Mucosa of rectum (tissue), 2 donors: ENCODE data around the gene FUT7.

Source experiments
- H3K27ac ChIP-seq, 2 donors: one replicate each; pipeline ENCODE4 v1.7.0; 2013; ENCODE audit warnings: inconsistent platforms in 2 of 2, low read depth in 2 of 2, low read length in 2 of 2
- H3K27me3 ChIP-seq, 2 donors: one replicate each; pipeline ENCODE4 v1.7.0; 2013; ENCODE audit warnings: low read length in 2 of 2; ENCODE audit not compliant: control insufficient read depth in 2 of 2, insufficient read depth in 2 of 2
- H3K36me3 ChIP-seq, 2 donors: one replicate each; pipeline ENCODE4 v1.7.0; 2013; ENCODE audit warnings: low read length in 2 of 2; ENCODE audit not compliant: control insufficient read depth in 2 of 2, insufficient read depth in 2 of 2
- H3K4me1 ChIP-seq, 2 donors: one replicate each; pipeline ENCODE4 v1.7.0; 2013; ENCODE audit warnings: low read length in 2 of 2, mild to moderate bottlenecking in 1 of 2; ENCODE audit not compliant: control insufficient read depth in 2 of 2, insufficient read depth in 2 of 2
- H3K4me3 ChIP-seq, 2 donors: one replicate each; pipeline ENCODE4 v1.7.0; 2013; ENCODE audit warnings: low read length in 2 of 2
- H3K9ac ChIP-seq, 2 donors: one replicate each; pipeline ENCODE4 v1.7.0; 2013; ENCODE audit warnings: low read length in 2 of 2, low read depth in 1 of 2, mild to moderate bottlenecking in 1 of 2
- H3K9me3 ChIP-seq, 2 donors: one replicate each; pipeline ENCODE4 v1.7.0; 2013; ENCODE audit warnings: low read length in 2 of 2; ENCODE audit not compliant: control insufficient read depth in 2 of 2
- donor health status: healthy.
- donor health status: Normal muscosa, but diverticular disease.

Gene FUT7

DNA sequence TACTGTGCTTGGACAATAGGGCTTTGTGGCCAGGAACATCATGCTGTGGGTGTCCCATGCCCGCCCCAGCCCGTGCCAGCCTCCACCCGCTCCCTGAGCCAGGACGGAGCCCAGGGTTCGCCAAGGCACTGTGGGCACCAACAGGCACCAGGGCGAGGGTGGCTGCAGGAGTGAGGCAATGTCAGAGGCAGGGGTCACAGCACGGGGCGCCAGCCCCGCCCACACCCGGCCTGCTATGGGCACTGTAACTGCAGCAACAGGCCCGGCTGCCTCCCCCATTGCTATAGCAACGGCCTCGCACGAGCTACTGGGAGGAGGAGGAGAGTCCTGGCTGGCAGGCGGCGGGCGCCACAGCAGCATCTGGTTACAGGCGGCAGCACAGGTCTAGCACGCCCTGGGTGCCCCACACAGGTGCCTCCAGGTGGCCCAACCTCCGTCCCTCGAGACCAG lies 6.3 kb downstream of the FUT7 start:
- no peak overlapping the region for H3K4me3 ChIP-seq
- peaks cover 46 to 55% of the 10 kb centered on the region in 2 donors for H3K4me1 ChIP-seq
- H3K27me3 ChIP-seq, result no peaks in the 10 kb centered on the region
- H3K27ac ChIP-seq, result no peak overlapping the region
- no peaks in the 10 kb centered on the region for H3K9me3 ChIP-seq
- H3K9ac ChIP-seq, result no peak overlapping the region
- H3K36me3 ChIP-seq, result no peaks in the 10 kb centered on the region

DNA sequence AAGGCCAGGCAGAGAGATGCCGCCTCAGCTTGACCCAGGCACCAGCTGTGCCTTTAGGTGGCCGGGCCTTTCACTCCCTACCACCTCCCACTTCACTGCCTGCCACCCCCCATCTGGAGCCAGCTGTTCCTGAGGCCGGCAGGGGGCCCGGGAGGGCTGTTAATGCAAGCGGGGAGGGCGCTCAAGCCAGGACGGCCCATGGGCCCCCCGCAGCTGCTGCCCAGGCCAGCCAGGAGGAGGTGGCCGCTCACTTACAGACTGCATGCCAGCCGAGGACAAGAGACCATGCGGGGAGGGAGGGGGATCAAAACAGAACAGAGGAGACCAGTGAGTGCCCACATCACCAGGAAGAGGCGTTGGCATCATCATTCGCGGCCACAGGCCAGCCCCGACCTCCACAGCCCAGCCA lies 8.3 kb downstream of the FUT7 start:
- no peaks in the 10 kb centered on the region for H3K36me3 ChIP-seq
- H3K4me3 ChIP-seq, result no peak overlapping the region
- H3K27ac ChIP-seq, result no peak overlapping the region
- H3K4me1 ChIP-seq, result peaks cover 29 to 39% of the 10 kb centered on the region in 2 donors
- H3K27me3 ChIP-seq, result no peaks in the 10 kb centered on the region
- no peak overlapping the region for H3K9ac ChIP-seq
- no peaks in the 10 kb centered on the region for H3K9me3 ChIP-seq

DNA sequence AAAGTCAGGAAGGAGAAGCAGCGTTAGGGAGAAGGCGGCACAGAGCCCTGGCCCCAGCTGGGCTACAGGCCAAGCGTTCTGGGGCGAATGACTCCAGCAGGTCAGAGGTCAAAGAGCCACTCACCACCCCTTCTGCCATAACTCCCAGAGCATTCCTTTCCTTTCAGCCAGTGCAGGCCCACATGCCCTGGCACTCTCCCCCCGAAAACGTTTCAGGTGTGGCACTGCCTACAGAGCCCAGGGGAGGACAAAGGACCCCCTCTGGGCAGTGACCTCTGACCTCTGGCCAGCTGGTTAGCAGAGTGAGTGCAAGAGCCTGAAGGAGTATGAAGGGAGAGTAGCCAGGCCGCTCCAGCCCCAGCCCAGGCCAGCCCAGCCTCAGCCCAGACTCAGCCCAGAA lies 8.7 kb downstream of the FUT7 start:
- H3K9ac ChIP-seq, result peak overlapping the region in 1 of 2 donors; percentile 2
- no peaks in the 10 kb centered on the region for H3K27me3 ChIP-seq
- no peaks in the 10 kb centered on the region for H3K9me3 ChIP-seq
- no peak overlapping the region for H3K27ac ChIP-seq
- H3K4me3 ChIP-seq, result no peak overlapping the region
- H3K4me1 ChIP-seq, result peaks cover 26 to 36% of the 10 kb centered on the region in 2 donors
- no peaks in the 10 kb centered on the region for H3K36me3 ChIP-seq

DNA sequence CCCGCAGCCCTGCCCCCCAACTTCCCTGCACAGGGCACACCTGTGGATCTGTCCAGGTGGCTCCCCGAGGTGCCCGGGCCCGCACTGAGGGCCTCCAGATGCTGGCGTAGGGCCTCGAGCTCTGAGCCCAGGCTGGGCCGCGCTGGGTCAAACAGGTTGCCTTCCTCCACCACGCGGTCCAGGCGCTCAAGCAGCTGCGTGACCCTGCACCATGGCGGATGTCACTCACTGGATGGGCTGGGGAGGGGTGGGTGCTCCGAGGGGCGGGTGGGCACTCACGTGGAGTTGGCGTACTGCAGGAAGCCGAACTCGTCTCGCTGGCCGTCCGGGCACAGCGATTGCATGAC lies 9.3 kb downstream of the FUT7 start:
- Histone ChIP-seq H3K4me3 (peak overlapping the region in 1 of 2 donors; percentile 13), H3K27me3 (no peaks in the 10 kb centered on the region), H3K9me3 (no peaks in the 10 kb centered on the region), H3K27ac (peak overlapping the region; percentile 85 to 87), H3K9ac (peak overlapping the region in 1 of 2 donors; percentile 47), H3K4me1 (peaks cover 25 to 35% of the 10 kb centered on the region in 2 donors), H3K36me3 (no peaks in the 10 kb centered on the region)

DNA sequence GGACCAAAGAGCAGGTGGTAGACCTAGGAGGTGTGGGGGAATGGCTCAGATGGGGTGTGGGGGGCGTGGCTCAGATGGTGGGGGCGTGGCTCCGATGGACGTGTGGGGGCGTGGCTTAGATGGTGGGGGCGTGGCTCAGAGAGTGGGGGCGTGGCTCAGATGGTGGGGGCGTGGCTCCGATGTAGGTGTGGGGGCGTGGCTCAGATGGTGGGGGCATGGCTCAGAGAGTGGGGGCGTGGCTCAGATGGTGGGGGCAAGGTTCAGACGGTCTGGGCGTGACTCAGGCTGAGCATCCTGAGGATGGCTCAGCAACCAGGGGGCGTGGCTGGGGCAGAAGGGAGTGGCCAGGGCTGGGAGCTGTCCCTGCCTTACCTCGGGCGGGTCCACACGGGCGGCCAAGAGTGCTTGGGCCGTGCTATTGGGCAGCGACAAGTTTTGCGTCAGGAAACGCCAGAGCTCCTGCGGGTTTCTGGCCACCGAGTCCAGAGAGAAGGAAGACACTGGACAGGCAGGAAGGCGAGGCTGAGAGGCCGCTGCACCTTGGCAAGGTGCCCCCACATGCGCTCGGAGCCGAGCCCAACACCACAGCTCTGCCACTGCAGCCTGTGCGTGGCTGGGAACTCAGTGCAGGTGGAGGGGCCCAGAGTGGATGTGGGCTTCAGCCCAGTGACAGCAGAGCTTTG lies 9.8 kb downstream of the FUT7 start:
- Histone ChIP-seq H3K9me3 (no peaks in the 10 kb centered on the region), H3K27ac (peak overlapping the region; percentile 85 to 87), H3K9ac (peak overlapping the region in 1 of 2 donors; percentile 47), H3K27me3 (no peaks in the 10 kb centered on the region), H3K4me3 (peak overlapping the region in 1 of 2 donors; percentile 13), H3K4me1 (peaks cover 20 to 30% of the 10 kb centered on the region in 2 donors), H3K36me3 (peaks cover 3 to 4% of the 10 kb centered on the region in 2 donors)

DNA sequence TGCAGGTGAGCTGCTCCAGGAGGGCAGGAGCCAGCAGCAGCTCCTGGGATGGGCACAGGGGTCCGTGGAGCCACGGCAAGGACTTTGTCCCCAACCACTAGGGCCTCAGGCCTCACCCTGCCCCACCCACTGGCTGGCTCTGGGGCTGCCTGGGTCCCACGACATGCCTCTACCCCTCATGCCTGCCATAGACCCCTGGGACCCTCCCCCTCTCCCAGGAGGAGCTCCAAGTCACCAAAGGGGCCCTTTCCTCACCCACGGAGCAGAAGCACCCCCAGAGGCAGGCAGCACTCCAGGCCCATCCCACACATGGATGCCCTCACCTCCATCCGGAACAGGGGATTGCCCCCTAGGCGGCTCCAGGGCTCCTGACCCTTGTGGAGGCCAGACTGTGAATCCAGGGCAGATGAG lies 10.3 kb downstream of the FUT7 start:
- Histone ChIP-seq H3K9ac (no peak overlapping the region), H3K4me3 (no peak overlapping the region), H3K9me3 (no peaks in the 10 kb centered on the region), H3K27me3 (no peaks in the 10 kb centered on the region), H3K4me1 (peaks cover 17 to 25% of the 10 kb centered on the region in 2 donors), H3K36me3 (peaks cover 5 to 9% of the 10 kb centered on the region in 2 donors), H3K27ac (peak overlapping the region; percentile 16 to 42)

DNA sequence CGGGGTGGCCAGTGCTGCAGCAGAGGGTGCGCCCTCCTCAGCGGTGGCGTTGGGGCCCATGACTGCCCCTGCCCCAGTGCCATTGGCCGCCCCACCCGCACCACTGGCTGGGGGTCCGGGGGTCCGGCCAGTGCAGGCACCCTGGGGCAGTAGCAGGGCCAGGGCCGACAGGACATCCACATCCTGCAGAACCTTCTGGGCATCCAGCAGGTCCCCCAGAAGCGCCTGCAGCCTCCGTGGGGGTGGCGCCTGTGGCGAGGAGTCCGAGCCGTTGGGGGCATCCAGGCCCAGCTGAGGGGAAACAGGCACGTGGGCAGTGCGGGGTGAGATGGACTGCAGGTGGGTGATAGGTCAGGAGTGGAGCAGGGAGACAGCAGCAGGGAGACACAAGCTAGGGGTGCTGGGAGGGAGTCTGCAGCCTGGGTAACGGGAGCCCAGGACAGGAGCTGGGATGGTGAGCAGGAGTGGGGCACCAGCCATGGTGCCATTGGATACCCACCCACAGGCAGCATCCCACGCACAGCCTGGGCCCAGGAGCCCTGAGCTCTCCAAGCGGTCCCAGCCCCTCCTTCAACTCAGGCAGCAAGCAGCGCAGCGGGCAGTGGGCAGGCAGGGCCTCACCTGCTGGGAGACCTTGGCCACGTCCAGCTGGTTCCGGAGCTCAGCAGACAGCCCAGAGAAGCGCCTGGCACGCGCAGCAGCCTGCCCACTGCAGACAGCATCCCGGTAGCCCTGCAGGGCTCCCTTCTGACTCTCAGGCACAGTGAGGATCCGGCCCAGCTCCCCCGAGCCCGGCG lies 10.9 kb downstream of the FUT7 start:
- no peak overlapping the region for H3K4me3 ChIP-seq
- no peaks in the 10 kb centered on the region for H3K27me3 ChIP-seq
- peaks cover 15 to 22% of the 10 kb centered on the region in 2 donors for H3K4me1 ChIP-seq
- no peak overlapping the region for H3K27ac ChIP-seq
- no peaks in the 10 kb centered on the region for H3K9me3 ChIP-seq
- H3K9ac ChIP-seq, result no peak overlapping the region
- H3K36me3 ChIP-seq, result peaks cover 8 to 14% of the 10 kb centered on the region in 2 donors

DNA sequence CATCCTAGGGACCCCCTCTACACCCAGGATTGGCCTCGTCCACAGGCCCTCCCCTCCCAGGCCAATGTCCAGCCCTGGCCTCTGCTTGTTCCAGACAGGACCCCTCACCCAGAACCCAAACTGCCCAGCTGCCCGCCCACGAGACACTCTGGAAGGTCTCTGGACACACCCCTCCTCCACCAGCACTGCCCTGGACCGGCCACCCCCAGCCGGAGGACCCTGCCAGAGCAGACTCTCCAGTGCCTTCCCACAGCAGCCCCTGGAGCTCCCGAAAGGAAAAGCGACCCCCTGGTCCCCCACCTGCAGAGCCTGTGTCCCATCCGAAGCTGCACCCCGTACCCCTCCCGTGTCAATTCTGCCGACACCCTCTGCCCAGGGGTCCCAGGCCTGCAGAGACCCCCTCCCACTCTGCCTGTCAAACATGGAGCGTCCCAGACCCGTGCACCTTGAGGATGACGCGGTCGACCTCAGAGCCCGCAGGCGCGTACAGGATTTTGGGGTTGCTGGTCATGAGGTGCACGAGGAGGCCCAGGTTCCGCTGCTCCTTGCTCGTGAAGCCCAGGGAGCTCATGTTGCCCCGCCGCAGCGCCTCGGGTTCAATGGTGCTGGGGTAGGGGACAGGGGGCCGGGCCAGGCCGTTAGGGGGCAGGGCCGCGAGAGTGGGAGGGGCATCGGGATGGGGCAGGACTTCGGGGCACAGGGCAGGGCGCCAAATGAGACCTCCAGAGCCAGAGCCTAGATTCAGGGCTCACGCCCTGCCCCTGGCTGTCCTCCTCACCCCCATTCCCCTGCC lies 11.8 kb downstream of the FUT7 start:
- H3K9ac ChIP-seq, result no peak overlapping the region
- H3K4me1 ChIP-seq, result peaks cover 14 to 18% of the 10 kb centered on the region in 2 donors
- peaks cover 8 to 16% of the 10 kb centered on the region in 2 donors for H3K36me3 ChIP-seq
- no peaks in the 10 kb centered on the region for H3K9me3 ChIP-seq
- H3K27ac ChIP-seq, result no peak overlapping the region
- no peak overlapping the region for H3K4me3 ChIP-seq
- H3K27me3 ChIP-seq, result no peaks in the 10 kb centered on the region

DNA sequence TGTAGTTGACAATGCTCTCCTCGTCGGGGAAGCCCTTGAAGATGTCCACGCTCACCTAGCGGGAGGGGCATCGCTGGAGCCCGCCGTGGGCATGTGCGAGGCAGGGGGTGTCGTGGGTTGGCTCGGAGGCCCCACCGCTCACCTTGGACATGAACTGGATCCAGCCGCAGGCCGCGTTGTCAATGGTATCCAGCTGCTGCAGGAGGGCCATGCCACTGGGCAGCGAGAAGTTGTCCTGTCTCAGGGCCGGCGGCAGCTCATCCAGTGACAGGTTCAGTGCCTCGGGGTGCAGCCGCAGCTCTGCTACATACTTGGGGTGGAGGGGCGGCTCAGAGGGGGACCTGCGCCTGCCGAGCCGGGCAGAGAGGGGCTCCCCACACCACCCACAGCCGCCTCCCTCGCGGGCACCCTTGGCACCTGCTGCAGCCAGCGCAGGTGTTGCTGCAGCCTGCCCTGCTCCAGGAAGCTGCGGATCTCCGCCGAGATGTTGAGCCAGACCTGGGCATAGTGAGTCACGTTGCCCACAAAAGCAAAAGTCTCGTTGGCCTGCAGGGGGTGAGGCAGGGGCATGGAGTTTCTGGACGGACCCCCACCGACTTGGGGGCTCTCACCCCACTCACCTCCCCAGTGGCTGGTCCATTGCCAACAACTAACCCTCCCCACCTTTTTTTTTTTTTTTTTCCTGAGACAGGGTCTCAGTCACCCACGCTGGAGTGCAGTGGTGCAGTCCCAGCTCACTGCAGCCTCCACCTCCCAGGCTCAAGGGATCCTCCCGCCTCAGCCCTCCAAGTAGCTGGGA lies 12.9 kb downstream of the FUT7 start:
- H3K9me3 ChIP-seq, result no peaks in the 10 kb centered on the region
- no peak overlapping the region for H3K9ac ChIP-seq
- no peak overlapping the region for H3K4me3 ChIP-seq
- H3K4me1 ChIP-seq, result peaks cover 14 to 18% of the 10 kb centered on the region in 2 donors
- no peaks in the 10 kb centered on the region for H3K27me3 ChIP-seq
- H3K36me3 ChIP-seq, result peaks cover 8 to 16% of the 10 kb centered on the region in 2 donors
- H3K27ac ChIP-seq, result no peak overlapping the region
